Right lobe of liver (tissue), 6 donors: ENCODE results near the gene COPB1. TPM values are rescaled to one million over a fixed set of nuclear protein-coding genes. Genes with fewer than 3 reads are reported as not detected.

Experiments
- ATAC-seq, 4 donors: fragments of 200-7000 bp; cut with Tn5 transposase; one replicate each; pipeline ENCODE4 v1.9.1; 2020; ENCODE audit warnings: mild to moderate bottlenecking in 4 of 4, moderate library complexity in 4 of 4
- DNase-seq, 3 donors: peaks; one replicate each; pipeline ENCODE4 v3.0.0-alpha.2; 2020
- H3K27ac ChIP-seq, 3 donors: fragments of 200-600 bp; one replicate each; pipeline ENCODE4 v1.8.0; 2022
- H3K27me3 ChIP-seq, 2 donors: fragments of 200-600 bp; one replicate each; pipeline ENCODE4 v1.8.0; 2022
- H3K36me3 ChIP-seq, 4 donors: fragments of 200-600 bp; sonication (generic) in 1 of 4; one replicate each; pipeline versions ENCODE4 v1.5.1 to v1.8.0; 2017 to 2022; ENCODE audit warnings: control low read depth in 1 of 4
- H3K4me1 ChIP-seq, 4 donors: fragments of 200-600 bp; sonication (generic) in 1 of 4; one replicate each; pipeline versions ENCODE4 v1.5.1 to v1.8.0; 2017 to 2022; ENCODE audit warnings: control low read depth in 1 of 4
- H3K4me3 ChIP-seq, 3 donors: fragments of 200-600 bp; one replicate each; pipeline ENCODE4 v1.8.0; 2022
- H3K9me3 ChIP-seq, 4 donors: fragments of 200-600 bp; sonication (generic) in 1 of 4; one replicate each; pipeline versions ENCODE4 v1.5.1 to v1.8.0; 2017 to 2022; ENCODE audit warnings: control low read depth in 1 of 4
- POLR2A ChIP-seq: fragments of 450-650 bp; IDR thresholded peaks from one replicate; pipeline ENCODE4 v1.6.1; 2017; ENCODE audit warnings: antibody characterized with exemption, mild to moderate bottlenecking
- WGBS: methylation state at CpG from one replicate; pipeline ENCODE4 v1.1.6; 2018; ENCODE audit warnings: low coverage, low lambda C conversion rate; ENCODE audit not compliant: insufficient coverage; ENCODE audit errors: missing lambda C conversion rate; 5-methylcytosine and 5-hydroxymethylcytosine counted together
- intact Hi-C, 2 donors: fragments of 100-400 bp; cut with DNase I; formaldehyde crosslinking; loops; one replicate each; pipeline versions ENCODE4 v1.11.2 to v1.14.1; 2022
- total RNA-seq, 6 experiments: library from RNA; depleted of rRNA in 2 of 6; stranded (reverse); fragments of >200 nt in 2 of 6; fragmentation: NEBNext Ultra II Directional in 3 of 6; extraction: Animal tissue kit (Norgen Biotek cat#: 25700) in 3 of 6; gene quantifications; one replicate each; pipeline versions ENCODE4 v1.1.0 to v1.2.4, GENCODE V29; 2016 to 2023
- TF ChIP-seq, protein P1 (sequence below), 4 donors: fragments of 200-600 bp in 3 of 4; fragments of 450-650 bp in 1 of 4; IDR thresholded peaks; one replicate each; pipeline versions ENCODE4 v1.5.1 to v1.8.0; 2016 to 2022; ENCODE audit warnings: antibody characterized with exemption in 4 of 4, mild to moderate bottlenecking in 2 of 4
- donor health status: DM: no; HTN: yes; CAD: no.
- donor health status: DM: no; HTN: no; CAD: no.
- donor health status: DM: no; HTN: no; CAD: no.
- donor health status: DM: no; HTN: yes; CAD: no.
- donor health status: DM: no; HTN: yes; CAD: no.

COPB1 gene
- total RNA-seq, 6 experiments from 2014 or later = 39.1 to 77.8 (median 56.6) TPM

DNA sequence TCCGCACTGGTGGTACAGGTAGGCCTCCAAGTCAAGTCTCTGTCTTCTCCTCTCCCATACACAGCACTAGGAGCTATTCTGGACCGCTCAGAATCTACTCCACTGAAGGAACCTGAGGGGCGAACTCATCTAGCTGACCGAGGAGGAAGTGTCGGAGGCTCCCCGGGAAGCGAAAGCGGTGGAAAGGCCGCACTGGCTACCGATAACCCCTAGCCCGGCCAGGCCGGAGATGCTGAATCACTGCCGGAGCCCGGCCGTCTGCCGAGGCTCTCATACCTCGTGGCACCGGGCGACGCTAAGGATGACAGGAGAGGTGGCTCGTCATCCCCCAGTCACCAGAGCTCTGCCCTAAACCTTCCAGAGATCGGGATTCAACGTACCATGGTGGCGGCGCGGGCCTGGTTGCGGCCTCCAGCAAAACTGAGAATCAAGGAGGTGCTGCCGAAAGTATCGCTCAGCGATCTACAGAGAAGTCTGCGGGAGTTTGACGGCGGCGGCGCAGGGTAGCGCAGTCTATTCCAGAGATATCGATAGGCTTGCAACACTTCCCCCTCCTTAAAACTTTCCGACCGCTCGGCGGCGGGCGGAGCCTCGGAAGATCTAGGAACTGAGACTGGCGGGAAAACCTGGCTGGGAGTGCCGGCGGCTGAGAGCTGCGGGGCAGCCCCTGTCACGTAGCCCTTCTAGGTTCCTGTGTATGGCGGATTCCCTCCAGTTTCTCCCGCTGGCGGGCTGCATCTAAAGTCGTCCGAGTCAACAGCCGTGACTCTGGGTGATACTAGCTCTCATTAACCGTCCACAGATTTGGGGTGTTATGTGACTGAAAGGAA, 20.5 kb upstream of the COPB1 start, which contains the start of gene PSMA1:
TSS of gene PSMA1 (minus strand) at position 470 of the 830 bp plus-strand sequence. CDS start at position 383, 87 bp downstream.
- ATAC-seq (peak; percentile 94 to 98 (median 96)), DNase-seq (peak; percentile 95 to 96 (median 96))
- Histone ChIP-seq H3K4me3 (peak within 1 kb of the TSS; percentile 46 to 87 (median 68)), H3K9me3 (no peaks in the 10 kb centered on the region), H3K27ac (peak within 1 kb of the TSS; percentile 79 to 91 (median 80)), H3K4me1 (peaks cover 0 to 10% (median 4%) of the 10 kb centered on the region in 4 donors), H3K36me3 (peaks cover 0 to 30% (median 13%) of the 10 kb centered on the region in 4 donors), H3K27me3 (no peaks in the 10 kb centered on the region)
- intact Hi-C loops = loop anchor here in 1 of 2 donors (10.0 kb wide), 1 partner anchor 375 kb away; the partner anchor contains the start of gene CYP2R1
- WGBS = under 1% methylated on average over 21 of the region's 56 CpGs
- TF ChIP-seq, protein P1, sequence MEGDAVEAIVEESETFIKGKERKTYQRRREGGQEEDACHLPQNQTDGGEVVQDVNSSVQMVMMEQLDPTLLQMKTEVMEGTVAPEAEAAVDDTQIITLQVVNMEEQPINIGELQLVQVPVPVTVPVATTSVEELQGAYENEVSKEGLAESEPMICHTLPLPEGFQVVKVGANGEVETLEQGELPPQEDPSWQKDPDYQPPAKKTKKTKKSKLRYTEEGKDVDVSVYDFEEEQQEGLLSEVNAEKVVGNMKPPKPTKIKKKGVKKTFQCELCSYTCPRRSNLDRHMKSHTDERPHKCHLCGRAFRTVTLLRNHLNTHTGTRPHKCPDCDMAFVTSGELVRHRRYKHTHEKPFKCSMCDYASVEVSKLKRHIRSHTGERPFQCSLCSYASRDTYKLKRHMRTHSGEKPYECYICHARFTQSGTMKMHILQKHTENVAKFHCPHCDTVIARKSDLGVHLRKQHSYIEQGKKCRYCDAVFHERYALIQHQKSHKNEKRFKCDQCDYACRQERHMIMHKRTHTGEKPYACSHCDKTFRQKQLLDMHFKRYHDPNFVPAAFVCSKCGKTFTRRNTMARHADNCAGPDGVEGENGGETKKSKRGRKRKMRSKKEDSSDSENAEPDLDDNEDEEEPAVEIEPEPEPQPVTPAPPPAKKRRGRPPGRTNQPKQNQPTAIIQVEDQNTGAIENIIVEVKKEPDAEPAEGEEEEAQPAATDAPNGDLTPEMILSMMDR (IDR thresholded peaks at IDR 0.05) = peak; percentile 27 to 80 (median 36)
- TF ChIP-seq POLR2A = peak; percentile 90

GRCh38 chr11:14519597-14519916, 19.9 kb upstream of the COPB1 start:
- no peak for DNase-seq
- peak in 2 of 4 donors; percentile 2 to 7 for ATAC-seq
- Histone ChIP-seq H3K4me1 (peaks cover 0 to 10% (median 5%) of the 10 kb centered on the region in 4 donors), H3K27me3 (no peaks in the 10 kb centered on the region), H3K27ac (peak overlapping the region; percentile 79 to 91 (median 80)), H3K9me3 (no peaks in the 10 kb centered on the region), H3K4me3 (peak overlapping the region; percentile 46 to 87 (median 68)), H3K36me3 (peaks cover 0 to 36% (median 13%) of the 10 kb centered on the region in 4 donors)
- TF ChIP-seq, protein P1 (IDR thresholded peaks at IDR 0.05) = no peak
- TF ChIP-seq POLR2A = no peak
- intact Hi-C loops = no loop called here
- under 1% methylated on average over 10 of the region's 10 CpGs for WGBS

GRCh38 chr11:14518820-14519219, 19.2 kb upstream of the COPB1 start:
- Histone ChIP-seq H3K4me1 (peaks cover 0 to 18% (median 5%) of the 10 kb centered on the region in 4 donors), H3K27me3 (no peaks in the 10 kb centered on the region), H3K27ac (peak overlapping the region in 2 of 3 donors; percentile 80 to 91), H3K36me3 (peaks cover 0 to 43% (median 18%) of the 10 kb centered on the region in 4 donors), H3K9me3 (no peaks in the 10 kb centered on the region), H3K4me3 (peak overlapping the region; percentile 46 to 87 (median 68))
- WGBS = 51% methylated on average over 3 of the region's 3 CpGs
- intact Hi-C loops = no loop called here
- DNase-seq (no peak), ATAC-seq (no peak)
- no peak for TF ChIP-seq POLR2A
- TF ChIP-seq, protein P1 (IDR thresholded peaks at IDR 0.05) = no peak

- Histone ChIP-seq H3K36me3 (peaks cover 19 to 94% (median 45%) of the 10 kb centered on the region in 4 donors), H3K4me1 (peaks cover 0 to 15% (median 4%) of the 10 kb centered on the region in 4 donors), H3K27ac (no peak overlapping the region), H3K27me3 (no peaks in the 10 kb centered on the region), H3K4me3 (no peak overlapping the region), H3K9me3 (no peaks in the 10 kb centered on the region)
- no peak for TF ChIP-seq POLR2A
- TF ChIP-seq, protein P1 (IDR thresholded peaks at IDR 0.05) = no peak
- 72% methylated on average over 4 of the region's 4 CpGs for WGBS
- intact Hi-C loops = no loop called here
- ATAC-seq (peak in 1 of 4 donors; percentile 35), DNase-seq (no peak)
Observed at GRCh38 chr11:14513800-14514199, 14.2 kb upstream of the COPB1 start.
